Peyer's patch (tissue), 4 donors: ENCODE results near the gene BICDL2. TPM values are rescaled to one million over a fixed set of nuclear protein-coding genes. Genes with fewer than 3 reads are reported as not detected.
A peak's percentile ranks its signal among the peaks of the same experiment; 100 is the strongest.

ENCODE experiments used
- DNase-seq, 3 donors: peaks; one replicate each; pipeline ENCODE4 v3.0.0-alpha.2; 2017 to 2019
- H3K27ac ChIP-seq, 4 donors: fragments of 200-600 bp; sonication (generic); one replicate each; pipeline ENCODE4 v1.5.1; 2016 to 2019
- H3K27me3 ChIP-seq, 2 donors: fragments of 200-600 bp; sonication (generic); one replicate each; pipeline ENCODE4 v1.5.1; 2019
- H3K36me3 ChIP-seq, 3 donors: fragments of 200-600 bp; sonication (generic); one replicate each; pipeline ENCODE4 v1.5.1; 2016 to 2019
- H3K4me1 ChIP-seq, 4 donors: fragments of 200-600 bp; sonication (generic); one replicate each; pipeline ENCODE4 v1.5.1; 2016 to 2019
- H3K4me3 ChIP-seq, 4 donors: fragments of 200-600 bp; sonication (generic); 1 replicate in 3 of 4; 2 replicates in 1 of 4; pipeline ENCODE4 v1.5.1; 2016 to 2019; ENCODE audit warnings: mild to moderate bottlenecking in 1 of 4
- H3K9me3 ChIP-seq, 4 donors: fragments of 200-600 bp; sonication (generic); one replicate each; pipeline ENCODE4 v1.5.1; 2016 to 2019; ENCODE audit warnings: mild to moderate bottlenecking in 1 of 4
- POLR2A ChIP-seq, 2 donors: fragments of 450-650 bp; IDR thresholded peaks; one replicate each; pipeline ENCODE4 v1.5.1; 2017; ENCODE audit warnings: antibody characterized with exemption in 2 of 2, mild to moderate bottlenecking in 2 of 2, moderate library complexity in 2 of 2
- total RNA-seq, 4 donors: library from RNA; depleted of rRNA; stranded (reverse); fragments of >200 nt; gene quantifications; one replicate each; pipeline ENCODE4 v1.1.0, GENCODE V29; 2016
- TF ChIP-seq, protein P1 (sequence below), 6 experiments: fragments of 450-650 bp in 4 of 6; fragments of 200-600 bp in 2 of 6; sonication (generic) in 1 of 6; IDR thresholded peaks; one replicate each; pipeline ENCODE4 v1.5.1; 2017 to 2019; ENCODE audit warnings: antibody characterized with exemption in 6 of 6, mild to moderate bottlenecking in 3 of 6, moderate library complexity in 1 of 6

BICDL2 gene
- total RNA-seq, 4 donors from 2014 or later = 44.6 to 126 (median 93.8) TPM

DNA sequence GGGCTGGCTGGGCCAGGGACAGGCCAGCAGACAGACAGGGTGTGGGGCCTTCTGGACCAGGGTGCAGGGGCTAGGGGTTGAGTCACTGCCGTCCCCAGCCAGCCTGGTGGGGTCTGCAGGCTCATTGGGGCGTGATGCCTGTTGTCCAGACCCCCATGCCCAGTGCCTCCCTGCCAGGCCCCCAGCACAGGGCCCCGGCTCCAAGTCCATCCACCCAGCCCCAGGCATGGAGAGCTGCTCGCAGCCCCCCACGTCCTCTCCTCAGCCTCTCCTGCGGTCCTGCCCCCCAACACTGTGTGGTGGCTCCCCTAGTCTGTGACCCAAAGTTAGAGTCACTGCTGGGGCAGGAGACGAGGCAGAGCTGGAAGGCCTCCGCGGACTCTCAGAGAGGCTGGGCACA lies 49.5 kb downstream of the BICDL2 start:
- Histone ChIP-seq H3K4me1 (peaks cover 0 to 5% (median 2%) of the 10 kb centered on the region in 4 donors), H3K27me3 (no peaks in the 10 kb centered on the region), H3K36me3 (no peaks in the 10 kb centered on the region), H3K27ac (no peak overlapping the region), H3K4me3 (no peak overlapping the region), H3K9me3 (no peaks in the 10 kb centered on the region)
- TF ChIP-seq, protein P1, sequence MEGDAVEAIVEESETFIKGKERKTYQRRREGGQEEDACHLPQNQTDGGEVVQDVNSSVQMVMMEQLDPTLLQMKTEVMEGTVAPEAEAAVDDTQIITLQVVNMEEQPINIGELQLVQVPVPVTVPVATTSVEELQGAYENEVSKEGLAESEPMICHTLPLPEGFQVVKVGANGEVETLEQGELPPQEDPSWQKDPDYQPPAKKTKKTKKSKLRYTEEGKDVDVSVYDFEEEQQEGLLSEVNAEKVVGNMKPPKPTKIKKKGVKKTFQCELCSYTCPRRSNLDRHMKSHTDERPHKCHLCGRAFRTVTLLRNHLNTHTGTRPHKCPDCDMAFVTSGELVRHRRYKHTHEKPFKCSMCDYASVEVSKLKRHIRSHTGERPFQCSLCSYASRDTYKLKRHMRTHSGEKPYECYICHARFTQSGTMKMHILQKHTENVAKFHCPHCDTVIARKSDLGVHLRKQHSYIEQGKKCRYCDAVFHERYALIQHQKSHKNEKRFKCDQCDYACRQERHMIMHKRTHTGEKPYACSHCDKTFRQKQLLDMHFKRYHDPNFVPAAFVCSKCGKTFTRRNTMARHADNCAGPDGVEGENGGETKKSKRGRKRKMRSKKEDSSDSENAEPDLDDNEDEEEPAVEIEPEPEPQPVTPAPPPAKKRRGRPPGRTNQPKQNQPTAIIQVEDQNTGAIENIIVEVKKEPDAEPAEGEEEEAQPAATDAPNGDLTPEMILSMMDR (IDR thresholded peaks at IDR 0.05) = no peak
- TF ChIP-seq POLR2A (IDR thresholded peaks at IDR 0.05) = no peak
- no peak for DNase-seq

DNA sequence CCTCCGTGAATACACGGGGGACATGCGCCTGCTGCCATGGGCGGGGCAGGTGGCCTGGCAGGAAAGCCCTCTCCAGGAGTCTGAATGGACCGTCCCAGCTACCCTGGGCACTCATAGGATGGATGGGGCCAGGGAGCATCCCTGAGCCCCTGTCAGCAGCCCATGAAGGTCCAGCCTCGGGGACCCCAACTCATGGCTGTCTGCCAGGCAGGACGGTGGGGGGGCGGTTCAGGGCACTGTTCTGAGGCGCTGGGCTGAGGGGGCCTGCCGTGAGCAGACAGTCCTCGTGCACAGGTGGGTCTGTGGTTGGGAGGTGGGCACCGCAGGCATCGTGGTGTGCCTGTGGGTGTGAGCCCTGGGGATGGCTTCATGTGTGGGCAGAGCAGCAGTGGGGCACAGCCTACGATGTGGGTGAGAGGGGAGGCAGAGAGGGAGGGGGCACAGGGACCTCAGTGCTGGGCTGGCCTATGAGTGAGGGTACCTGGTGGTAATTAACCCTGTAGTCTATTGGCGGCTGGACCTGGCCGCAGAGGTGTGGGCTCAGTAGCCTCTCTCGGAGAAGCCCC lies 50.0 kb downstream of the BICDL2 start:
- no peak for DNase-seq
- no peaks in the 10 kb centered on the region for H3K9me3 ChIP-seq
- H3K27me3 ChIP-seq = no peaks in the 10 kb centered on the region
- TF ChIP-seq, protein P1 (IDR thresholded peaks at IDR 0.05) = no peak
- no peak for TF ChIP-seq POLR2A (IDR thresholded peaks at IDR 0.05)
- no peak overlapping the region for H3K4me3 ChIP-seq
- no peaks in the 10 kb centered on the region for H3K36me3 ChIP-seq
- no peak overlapping the region for H3K27ac ChIP-seq
- H3K4me1 ChIP-seq = peaks cover 0 to 5% (median 2%) of the 10 kb centered on the region in 4 donors

DNA sequence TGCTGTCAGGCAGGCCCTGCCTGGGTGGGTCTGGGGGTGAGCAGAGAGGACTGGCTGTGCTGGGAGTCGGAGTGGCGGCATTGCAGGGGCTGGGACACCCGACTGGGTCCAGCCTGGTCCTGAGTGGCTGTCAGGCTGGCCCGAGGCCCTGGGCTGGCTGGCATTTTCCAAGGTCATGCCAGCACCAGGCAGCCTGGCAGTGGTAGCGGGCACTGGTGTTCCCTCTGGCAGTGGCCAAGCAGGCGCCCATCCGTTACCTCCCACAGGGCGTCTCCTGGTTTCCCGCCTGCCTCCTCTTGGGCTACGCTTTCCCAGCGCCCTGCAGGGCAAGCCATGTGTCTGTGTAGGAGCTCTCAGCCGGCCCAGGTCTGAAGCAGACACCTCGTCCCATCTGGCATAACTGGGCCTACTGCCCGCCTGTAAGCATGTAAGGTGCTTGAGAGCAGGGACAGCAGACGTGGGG lies 50.8 kb downstream of the BICDL2 start:
- no peak overlapping the region for H3K27ac ChIP-seq
- TF ChIP-seq, protein P1 (IDR thresholded peaks at IDR 0.05) = no peak
- TF ChIP-seq POLR2A (IDR thresholded peaks at IDR 0.05) = no peak
- no peak for DNase-seq

DNA sequence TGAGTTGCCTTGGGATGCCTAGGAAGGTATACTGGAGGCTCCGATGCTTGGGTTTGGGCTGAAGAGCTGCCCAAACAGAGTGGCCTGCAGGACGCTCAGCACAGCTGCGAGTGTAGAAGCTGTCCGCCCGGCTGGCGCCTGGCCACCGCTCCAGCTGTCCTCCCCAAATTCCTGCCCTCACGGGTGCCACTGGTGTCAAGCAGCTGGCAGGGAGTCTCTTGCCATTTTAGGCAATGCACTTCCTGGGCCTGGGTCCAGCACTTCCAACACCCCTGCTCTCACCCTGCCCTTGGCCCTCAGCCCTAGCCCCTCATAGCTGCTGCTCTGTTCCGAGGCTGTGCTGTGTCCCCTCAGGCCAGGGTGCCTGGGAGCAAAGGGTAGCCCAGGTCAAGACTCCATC lies 51.3 kb downstream of the BICDL2 start:
- no peaks in the 10 kb centered on the region for H3K36me3 ChIP-seq
- no peaks in the 10 kb centered on the region for H3K27me3 ChIP-seq
- TF ChIP-seq, protein P1 (IDR thresholded peaks at IDR 0.05) = no peak
- TF ChIP-seq POLR2A (IDR thresholded peaks at IDR 0.05) = no peak
- no peaks in the 10 kb centered on the region for H3K9me3 ChIP-seq
- H3K4me1 ChIP-seq = peaks cover 0 to 13% (median 5%) of the 10 kb centered on the region in 4 donors
- H3K27ac ChIP-seq = no peak overlapping the region
- H3K4me3 ChIP-seq = no peak overlapping the region
- no peak for DNase-seq

More for the DNA sequence above, 50.8 kb downstream of the BICDL2 start:
- Histone ChIP-seq H3K27me3 (no peaks in the 10 kb centered on the region), H3K4me1 (peaks cover 0 to 11% (median 4%) of the 10 kb centered on the region in 4 donors), H3K4me3 (no peak overlapping the region), H3K36me3 (no peaks in the 10 kb centered on the region), H3K9me3 (no peaks in the 10 kb centered on the region)

DNA sequence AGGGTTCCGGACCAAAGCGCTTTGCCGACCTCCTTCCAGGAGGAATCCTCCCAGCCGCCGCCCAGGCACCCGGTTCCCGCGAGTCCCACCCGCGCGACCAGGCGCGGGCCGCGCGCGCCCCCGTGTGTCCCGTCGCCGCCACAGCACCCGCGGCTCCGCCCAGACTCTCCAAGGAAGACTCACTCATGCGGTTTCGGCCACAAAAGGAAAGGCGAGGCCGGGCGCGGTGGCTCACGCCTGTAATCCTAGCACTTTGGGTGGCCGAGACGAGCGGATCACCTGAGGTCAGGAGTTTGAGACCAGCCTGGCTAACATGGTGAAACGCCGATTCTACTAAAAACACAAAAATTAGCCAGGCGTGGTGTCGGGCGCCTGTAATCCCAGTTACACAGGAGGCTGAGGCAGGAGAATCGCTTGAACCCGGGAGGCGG lies 53.0 kb downstream of the BICDL2 start:
- no peak for TF ChIP-seq POLR2A (IDR thresholded peaks at IDR 0.05)
- TF ChIP-seq, protein P1 (IDR thresholded peaks at IDR 0.05) = peak; percentile 85 to 96 (median 94)
- no peaks in the 10 kb centered on the region for H3K36me3 ChIP-seq
- H3K4me3 ChIP-seq = peak overlapping the region in 3 of 4 donors; percentile 7 to 36 (median 25)
- peaks cover 5 to 23% (median 7%) of the 10 kb centered on the region in 4 donors for H3K4me1 ChIP-seq
- H3K9me3 ChIP-seq = no peaks in the 10 kb centered on the region
- no peak overlapping the region for H3K27ac ChIP-seq
- no peaks in the 10 kb centered on the region for H3K27me3 ChIP-seq
- DNase-seq = peak; percentile 62 to 90 (median 90)
